ENCODE measurements around the gene RAB4B.

GRCh38 chr19:40735013-40735771 is 42.9 kb upstream of the RAB4B start:
- TF ChIP-seq POLR2AphosphoS5 (IDR thresholded peaks at IDR 0.05) (no peak), EP300 (IDR thresholded peaks at IDR 0.05) (no peak), CTCF (IDR thresholded peaks at IDR 0.05) (no peak), POLR2A (IDR thresholded peaks at IDR 0.05) (no peak)
